HG03280 (cell line): Measurements from ENCODE around the gene RYR3.

ENCODE experiments used
- ATAC-seq: cut with Tn5 transposase; IDR thresholded peaks from one replicate; pipeline ENCODE4 v1.9.1; 2021; ENCODE audit warnings: mild to moderate bottlenecking, moderate library complexity; ENCODE audit not compliant: unreplicated experiment

The RYR3 gene

GRCh38 chr15:33636958-33637357, 326.2 kb downstream of the RYR3 start:
- ATAC-seq: no peak

DNA sequence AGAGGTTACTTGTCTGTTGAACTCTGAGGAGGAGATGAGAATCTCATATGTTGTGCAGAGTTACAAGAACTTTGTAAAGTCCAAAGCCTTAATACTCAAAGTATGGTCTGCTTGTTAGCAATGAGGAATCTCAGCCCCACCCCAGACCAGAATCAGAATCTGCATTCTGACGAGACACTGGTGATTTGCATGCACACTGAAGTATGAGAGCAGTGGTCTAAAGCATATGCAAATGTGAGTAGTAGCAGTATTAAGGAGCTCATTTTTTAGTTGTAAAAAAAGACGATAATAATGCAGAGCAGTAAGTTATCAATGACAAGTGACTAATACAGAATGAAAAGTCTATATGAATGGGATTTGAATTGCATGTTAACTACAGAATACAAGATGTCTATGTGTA, 327.7 kb downstream of the RYR3 start:
- no peak for ATAC-seq

- no peak for ATAC-seq
Observed at GRCh38 chr15:33639051-33639450, 328.3 kb downstream of the RYR3 start.

- no peak for ATAC-seq
Observed at GRCh38 chr15:33639456-33639855, 328.7 kb downstream of the RYR3 start.

GRCh38 chr15:33639978-33640377, 329.2 kb downstream of the RYR3 start:
- no peak for ATAC-seq

DNA sequence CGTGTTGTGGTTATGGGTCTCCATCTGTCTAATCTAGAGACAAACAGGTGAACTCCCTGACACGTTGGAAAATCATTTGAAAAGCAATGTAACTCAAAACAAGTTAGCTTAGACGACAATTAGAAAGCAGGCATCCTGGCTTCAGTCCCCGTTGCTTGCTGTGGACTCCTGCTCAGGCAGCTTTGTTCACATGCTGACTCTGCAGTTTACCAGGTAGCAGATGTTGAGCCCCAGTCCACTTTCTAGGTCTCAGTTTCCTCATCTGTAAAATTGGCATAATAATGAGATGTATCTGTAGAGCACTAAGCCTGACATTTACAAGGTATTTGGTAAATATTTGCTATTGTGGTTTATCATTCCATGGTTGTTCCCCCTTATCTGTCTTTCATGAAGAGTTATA, 330.3 kb downstream of the RYR3 start:
- no peak for ATAC-seq

- ATAC-seq: no peak
Observed at GRCh38 chr15:33644304-33644703, 333.5 kb downstream of the RYR3 start.

DNA sequence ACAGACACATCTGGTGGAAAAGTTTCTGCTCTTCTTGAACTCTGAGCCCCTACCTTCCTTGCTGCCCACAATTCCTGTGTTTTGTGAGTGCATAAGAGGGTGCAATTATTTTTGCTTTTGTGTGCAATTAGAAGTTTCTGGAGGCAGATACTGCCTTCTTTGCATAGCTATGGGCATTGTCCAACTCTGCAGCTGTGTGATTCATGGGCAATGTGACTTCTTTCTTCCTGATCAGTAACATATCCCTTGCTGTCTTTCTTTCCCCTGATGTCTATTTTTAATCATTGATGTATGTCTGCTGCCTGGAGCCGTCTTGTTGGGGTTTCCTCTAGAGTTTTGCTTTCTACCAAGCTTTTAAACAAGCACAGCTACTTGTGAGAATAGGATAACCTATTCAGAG, 336.0 kb downstream of the RYR3 start:
- no peak for ATAC-seq

DNA sequence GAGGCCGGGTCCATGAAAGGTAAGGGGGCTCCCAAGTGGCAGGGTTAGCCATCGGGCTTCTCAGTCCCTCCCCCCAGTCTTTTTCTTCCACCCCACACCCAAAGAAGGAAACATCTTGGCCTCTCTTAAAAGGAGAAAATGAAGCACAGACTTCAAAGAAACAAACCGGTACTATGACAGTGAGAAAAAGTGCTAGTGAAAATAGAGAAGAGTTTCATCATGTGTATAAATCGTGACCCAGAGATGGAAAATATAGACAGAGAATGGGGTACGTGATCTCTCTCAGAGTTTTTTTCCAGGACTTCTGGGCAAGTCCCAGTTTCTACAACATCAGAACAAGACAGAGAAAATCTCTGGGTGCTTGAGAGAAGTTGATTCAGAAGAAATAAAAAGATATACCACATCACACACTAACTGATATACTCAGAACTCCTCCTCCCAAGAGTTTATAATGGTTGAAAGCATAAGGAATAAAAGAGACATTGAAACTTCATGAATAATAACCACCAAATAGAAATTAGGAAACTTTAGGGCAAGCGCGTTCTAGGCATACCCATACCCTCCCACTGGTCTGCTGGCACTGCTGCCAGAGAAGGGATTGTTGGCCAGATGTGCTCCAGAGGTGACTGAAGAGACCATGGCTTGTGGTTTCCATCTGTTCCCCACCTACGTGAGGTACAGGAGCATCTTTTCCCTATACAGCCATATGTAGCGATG, 338.6 kb downstream of the RYR3 start:
- no peak for ATAC-seq

DNA sequence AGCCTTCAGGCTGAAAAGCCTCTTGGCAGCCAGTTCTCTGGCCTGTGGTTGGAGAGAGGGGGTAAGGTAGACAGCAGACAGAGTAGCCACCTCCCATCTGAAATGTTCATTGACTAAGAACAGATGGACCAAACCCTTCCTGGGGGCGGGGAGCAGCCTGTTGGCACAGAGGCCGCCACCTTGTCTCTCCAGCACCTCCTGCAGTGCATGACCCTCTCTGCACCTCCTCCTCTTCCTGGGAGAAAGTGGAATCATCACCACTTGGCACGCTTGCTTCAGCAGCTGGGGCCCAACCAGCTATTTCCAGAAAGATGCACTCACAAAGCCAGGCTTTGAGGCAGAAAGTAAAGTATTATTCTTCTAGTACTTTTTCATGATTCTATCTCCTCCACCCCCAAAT, 344.1 kb downstream of the RYR3 start:
- no peak for ATAC-seq

DNA sequence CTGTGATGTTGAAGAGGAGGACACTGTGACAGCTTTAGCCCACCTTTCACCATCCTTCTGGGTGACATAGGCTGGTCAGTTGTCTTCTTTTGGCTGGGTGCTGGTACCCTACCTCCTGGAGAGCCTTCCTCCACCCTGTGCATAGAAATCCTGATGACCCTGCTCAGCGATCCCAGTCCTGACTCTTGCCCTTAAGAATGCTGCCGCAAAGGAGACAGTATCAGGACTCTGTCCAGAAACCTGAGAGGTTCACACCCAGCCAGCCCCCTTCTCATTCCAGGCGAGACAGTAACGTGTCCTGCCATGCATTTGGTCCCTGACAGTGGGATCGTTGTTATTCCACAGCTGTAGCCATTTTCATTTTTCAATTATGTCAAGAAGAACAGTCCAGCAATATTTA, 344.7 kb downstream of the RYR3 start:
- ATAC-seq: no peak

- no peak for ATAC-seq
Observed at GRCh38 chr15:33656168-33656567, 345.4 kb downstream of the RYR3 start.

DNA sequence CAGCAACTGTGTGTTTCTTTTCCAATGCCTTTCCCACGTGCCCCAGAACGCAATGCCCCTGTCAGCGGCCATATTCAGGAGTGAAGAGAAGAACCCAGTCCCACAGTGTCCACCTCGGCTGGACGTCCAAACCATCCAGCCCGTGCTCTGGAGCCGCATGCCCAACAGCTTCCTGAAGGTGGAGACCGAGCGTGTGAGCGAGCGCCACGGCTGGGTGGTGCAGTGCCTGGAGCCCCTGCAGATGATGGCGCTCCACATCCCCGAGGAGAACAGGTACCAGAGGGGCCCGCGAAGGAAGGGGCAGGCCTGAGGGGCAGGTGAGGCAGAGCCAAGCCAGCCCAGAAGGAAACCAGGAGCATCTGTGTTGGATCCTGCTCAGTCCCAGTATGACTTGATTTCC, 349.4 kb downstream of the RYR3 start:
- no peak for ATAC-seq

- no peak for ATAC-seq
Observed at GRCh38 chr15:33662014-33662413, 351.2 kb downstream of the RYR3 start.

- no peak for ATAC-seq
Observed at GRCh38 chr15:33664947-33665346, 354.2 kb downstream of the RYR3 start.

DNA sequence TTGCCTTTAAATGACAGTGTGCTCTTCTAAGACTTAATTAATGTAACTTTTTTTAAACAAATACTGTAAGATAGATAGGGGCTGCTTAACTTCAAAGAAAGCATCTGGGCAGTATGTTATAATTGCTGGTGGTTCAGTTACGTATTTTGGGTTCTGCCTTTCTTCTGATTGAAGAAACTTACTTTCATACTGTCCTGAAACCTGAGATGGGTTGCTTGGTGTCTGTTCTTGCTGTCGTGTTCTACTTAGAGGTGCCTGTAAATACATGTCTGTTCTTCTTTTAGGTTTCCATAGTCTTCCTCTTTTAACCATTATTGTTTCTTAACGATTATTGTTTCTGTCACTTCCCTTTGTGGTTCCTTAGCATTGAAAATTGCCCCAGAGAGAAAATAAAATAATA, 359.8 kb downstream of the RYR3 start:
- ATAC-seq: no peak

- ATAC-seq: no peak
Observed at GRCh38 chr15:33671456-33671855, 360.7 kb downstream of the RYR3 start.

- no peak for ATAC-seq
Observed at GRCh38 chr15:33675246-33675645, 364.5 kb downstream of the RYR3 start.

- no peak for ATAC-seq
Observed at GRCh38 chr15:33677238-33677830, 366.6 kb downstream of the RYR3 start.

GRCh38 chr15:33678176-33678575, 367.4 kb downstream of the RYR3 start:
- no peak for ATAC-seq

- no peak for ATAC-seq
Observed at GRCh38 chr15:33678602-33679001, 367.8 kb downstream of the RYR3 start.

DNA sequence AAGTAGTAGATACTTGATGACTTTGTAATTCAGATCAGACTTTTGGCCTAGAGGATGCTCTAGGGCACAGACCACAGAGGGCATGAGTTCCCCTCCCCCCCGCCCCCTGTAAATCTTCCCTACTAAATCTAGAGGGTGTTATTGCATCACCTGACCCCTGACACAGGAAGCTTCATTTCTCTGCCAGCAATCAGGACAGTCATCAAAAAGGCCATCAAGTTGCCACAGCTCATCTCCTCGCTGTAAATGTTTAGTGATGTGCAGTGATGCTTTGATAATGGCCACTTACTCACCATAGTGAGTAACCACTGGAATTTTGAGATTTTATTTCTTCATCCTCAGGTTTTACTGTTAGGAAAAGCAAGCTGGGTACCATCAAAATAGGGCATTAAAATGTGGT, 368.3 kb downstream of the RYR3 start:
- ATAC-seq: no peak

GRCh38 chr15:33680336-33680735, 369.6 kb downstream of the RYR3 start:
- no peak for ATAC-seq
